22Rv1 (cell line): ENCODE measurements around the gene MLNR.

Experiments
- H3K27ac ChIP-seq: fragments of 450-650 bp; 2 replicates; pipeline ENCODE4 v1.5.1; 2017
- CTCF ChIP-seq: fragments of 450-650 bp; IDR thresholded peaks from 2 replicates; pipeline ENCODE4 v1.5.1; 2017; ENCODE audit warnings: mild to moderate bottlenecking
- ZFX ChIP-seq: fragments of 450-650 bp; IDR thresholded peaks from 2 replicates; pipeline ENCODE4 v1.6.1; 2017; ENCODE audit warnings: antibody characterized with exemption, borderline replicate concordance

Gene MLNR

GRCh38 chr13:49220036-49220855 is at the start of gene MLNR:
MLNR (plus strand) TSS chr13:49220338; CDS start chr13:49220338, 0 bp downstream.
- H3K27ac ChIP-seq, result no peak within 1 kb of the TSS
- TF ChIP-seq CTCF, result peak; percentile 59
- no peak for TF ChIP-seq ZFX

GRCh38 chr13:49171359-49171758 is 48.8 kb upstream of the MLNR start:
- TF ChIP-seq CTCF, result no peak
- TF ChIP-seq ZFX, result no peak
- H3K27ac ChIP-seq, result no peak overlapping the region

GRCh38 chr13:49183672-49184325 is 36.3 kb upstream of the MLNR start:
- TF ChIP-seq ZFX (no peak), CTCF (no peak)
- no peak overlapping the region for H3K27ac ChIP-seq

- H3K27ac ChIP-seq, result no peak overlapping the region
- no peak for TF ChIP-seq ZFX
- TF ChIP-seq CTCF, result no peak
These were observed 35.5 kb upstream of the MLNR start for GRCh38 chr13:49184621-49185020.

- TF ChIP-seq CTCF (no peak), ZFX (no peak)
- no peak overlapping the region for H3K27ac ChIP-seq
These were observed 34.9 kb upstream of the MLNR start for GRCh38 chr13:49185264-49185663.

GRCh38 chr13:49190901-49191300 is 29.2 kb upstream of the MLNR start:
- no peak for TF ChIP-seq CTCF
- no peak for TF ChIP-seq ZFX
- no peak overlapping the region for H3K27ac ChIP-seq

- H3K27ac ChIP-seq, result no peak overlapping the region
- TF ChIP-seq ZFX (no peak), CTCF (no peak)
These were observed 13.5 kb upstream of the MLNR start for GRCh38 chr13:49206641-49207040.
